HepG2 (cell line): ENCODE results near the gene AARS2. TPM values are rescaled to one million over a fixed set of nuclear protein-coding genes. Genes with fewer than 3 reads are reported as not detected.
A peak's percentile ranks its signal among the peaks of the same experiment; 100 is the strongest.

Source experiments
- ATAC-seq: fragments of 200-7000 bp; cut with Tn5 transposase; 3 replicates; pipeline ENCODE4 v1.9.1; 2020; ENCODE audit warnings: mild to moderate bottlenecking, moderate library complexity
- BruUV-seq: library from RNA; stranded (reverse); fragments of 400-500 nt; replicated peaks from 2 replicates; lab custom pipeline; 2021; lab: Mats Ljungman, UMichigan
- CTCF ChIA-PET: fragments of 300-600 bp; formaldehyde crosslinking; extraction: SDS; loops from one replicate; lab custom pipeline; 2021; ENCODE audit warnings: low total read pairs, inconsistent platforms, low intra/inter-chr PET ratio; lab: Yijun Ruan, JAX
- POLR2A ChIA-PET: fragments of 350-600 bp; sonication (Branson Sonifier 250); formaldehyde crosslinking; loops from one replicate; lab custom pipeline; 2020; ENCODE audit warnings: antibody characterized with exemption, inconsistent platforms; lab: Yijun Ruan, JAX
- DNase-seq: peaks from one replicate; pipeline ENCODE4 v3.0.0-alpha.2; 2015; ENCODE audit warnings: low spot score
- FAIRE-seq: peaks from 3 replicates; lab custom pipeline; 2011; peaks lifted over from hg19 to GRCh38; lab: Jason Lieb, UNC
- H2AFZ ChIP-seq: one replicate; pipeline ENCODE4 v1.6.1; 2011; ENCODE audit warnings: low read length, inconsistent platforms
- H3K27ac ChIP-seq: fragments of 300-600 bp; 3 replicates; pipeline ENCODE4 v1.8.0; 2011; ENCODE audit warnings: mixed run types, mild to moderate bottlenecking, mixed read lengths, low read length, inconsistent platforms; ENCODE audit not compliant: insufficient read depth; ENCODE audit errors: extremely low read length
- H3K27me3 ChIP-seq, 2 experiments: fragments of 200-600 bp in 1 of 2; 2 replicates in 1 of 2; 3 replicates in 1 of 2; pipeline versions ENCODE4 v1.6.0 to v1.8.0; 2011; ENCODE audit warnings: low read length in 2 of 2, mild to moderate bottlenecking in 2 of 2, moderate library complexity in 2 of 2, inconsistent platforms in 1 of 2; ENCODE audit not compliant: insufficient read depth in 2 of 2, control insufficient read depth in 1 of 2
- H3K36me3 ChIP-seq, 2 experiments: fragments of 200-600 bp in 1 of 2; replicated peaks in 1 of 2; 2 replicates in 1 of 2; 3 replicates in 1 of 2; pipeline versions ENCODE4 v1.5.1 to v1.8.0; 2011; ENCODE audit warnings: low read length in 2 of 2, inconsistent platforms in 1 of 2; ENCODE audit not compliant: insufficient read depth in 2 of 2, control insufficient read depth in 1 of 2
- H3K4me1 ChIP-seq: 2 replicates; pipeline ENCODE4 v1.5.1; 2012; ENCODE audit warnings: low read length, inconsistent platforms; ENCODE audit not compliant: insufficient read depth
- H3K4me2 ChIP-seq: 2 replicates; pipeline ENCODE4 v1.6.0; 2011; ENCODE audit warnings: low read depth, low read length, inconsistent platforms
- H3K4me3 ChIP-seq, 3 experiments: fragments of 200-600 bp in 1 of 3; sonication (generic), shearing (Covaris generic) in 1 of 3; replicated peaks in 1 of 3; 2 replicates each; pipeline ENCODE4 v1.5.1; 2011 to 2016; ENCODE audit warnings: low read length in 3 of 3, inconsistent platforms in 2 of 3, low read depth in 2 of 3, mild to moderate bottlenecking in 2 of 3, control low read depth in 1 of 3, mixed read lengths in 1 of 3; ENCODE audit not compliant: insufficient read depth in 1 of 3
- H3K79me2 ChIP-seq: one replicate; pipeline ENCODE4 v1.6.1; 2011; ENCODE audit warnings: low read length, inconsistent platforms; ENCODE audit not compliant: insufficient read depth
- H3K9ac ChIP-seq: 2 replicates; pipeline ENCODE4 v1.6.0; 2011; ENCODE audit warnings: mild to moderate bottlenecking, low read depth, low read length, inconsistent platforms; ENCODE audit not compliant: insufficient read depth
- H3K9me3 ChIP-seq: 2 replicates; pipeline ENCODE4 v1.5.1; 2012; ENCODE audit warnings: mild to moderate bottlenecking, low read length
- H4K20me1 ChIP-seq: 2 replicates; pipeline ENCODE4 v1.6.0; 2011; ENCODE audit warnings: inconsistent platforms, mild to moderate bottlenecking, low read length, moderate library complexity; ENCODE audit not compliant: insufficient read depth
- GATA4 ChIP-seq: sonication (generic); IDR thresholded peaks from 2 replicates; pipeline ENCODE4 v1.6.1; 2016; ENCODE audit warnings: antibody characterized with exemption, low read depth, borderline replicate concordance
- KDM5A ChIP-seq: fragments of 200-600 bp; sonication (generic); IDR thresholded peaks from 2 replicates; pipeline ENCODE4 v1.7.0; 2018; ENCODE audit warnings: antibody characterized with exemption, mild to moderate bottlenecking, low read length, borderline replicate concordance
- NFKB2 ChIP-seq: sonication (generic); formaldehyde crosslinking; IDR thresholded peaks from 2 replicates; pipeline ENCODE4 v1.4.0; 2020; ENCODE audit warnings: missing genetic modification reagents, borderline replicate concordance
- RCOR2 ChIP-seq: IDR thresholded peaks from 2 replicates; pipeline ENCODE4 v1.6.1; 2016; ENCODE audit warnings: missing biosample characterization, missing genetic modification reagents
- ZNF678 ChIP-seq: sonication (generic); formaldehyde crosslinking; IDR thresholded peaks from 2 replicates; pipeline ENCODE4 v1.4.0; 2020; ENCODE audit warnings: mild to moderate bottlenecking, missing genetic modification reagents
- ZSCAN12 ChIP-seq: sonication (generic); formaldehyde crosslinking; IDR thresholded peaks from 2 replicates; pipeline ENCODE4 v1.9.0; 2021; ENCODE audit warnings: mild to moderate bottlenecking, missing genetic modification reagents
- WGBS: methylation state at CpG from one replicate; pipeline ENCODE4 v1.1.6; 2017; ENCODE audit warnings: low lambda C conversion rate; 5-methylcytosine and 5-hydroxymethylcytosine counted together
- in situ Hi-C: cut with HindIII; loops from 2 replicates; pipeline ENCODE4 v1.10.0; 2017; ENCODE audit warnings: low pct_unique_long_range_greater_than_20kb; ENCODE audit not compliant: extremely low pct_ligation_motif_present
- intact Hi-C: fragments of 100-400 bp; cut with micrococcal nuclease; formaldehyde crosslinking; loops from one replicate; pipeline ENCODE4 v1.10.0; 2022; ENCODE audit not compliant: unreplicated experiment
- polyA plus RNA-seq, 8 experiments: library from polyadenylated mRNA; depleted of rRNA in 3 of 8; stranded (reverse) in 7 of 8; unstranded in 1 of 8; fragments of >200 nt; fragmentation: Illumina TruSeq in 4 of 8; extraction: Trizol in 4 of 8; gene quantifications; 2 replicates each; pipeline versions ENCODE4 v1.2.1 to v1.2.3, GENCODE V29; 2011 to 2016; ENCODE audit warnings: low read depth in 4 of 8, missing spikeins in 1 of 8, mixed read lengths in 1 of 8; ENCODE audit not compliant: insufficient read depth in 1 of 8
- total RNA-seq, 5 experiments: library from RNA; depleted of rRNA; stranded (reverse); fragments of >200 nt; fragmentation: Illumina TruSeq; extraction: Trizol; gene quantifications; 2 replicates each; pipeline ENCODE4 v1.2.3, GENCODE V29; 2016; ENCODE audit warnings: low read depth in 1 of 5
- TF ChIP-seq, protein P1 (sequence below): sonication (generic); formaldehyde crosslinking; IDR thresholded peaks from 2 replicates; pipeline ENCODE4 v1.4.0; 2020; ENCODE audit warnings: mild to moderate bottlenecking, low read depth, missing genetic modification reagents
- TF ChIP-seq, protein P2 (sequence below), 2 experiments: sonication (generic) in 1 of 2; formaldehyde crosslinking in 1 of 2; IDR thresholded peaks; 2 replicates each; pipeline versions ENCODE4 v1.4.0 to v1.6.1; 2016 to 2020; ENCODE audit warnings: borderline replicate concordance in 1 of 2, low read depth in 1 of 2, mild to moderate bottlenecking in 1 of 2, missing genetic modification reagents in 1 of 2
- TF ChIP-seq, protein P3 (sequence below): sonication (generic); formaldehyde crosslinking; IDR thresholded peaks from 2 replicates; pipeline ENCODE4 v1.8.1; 2023; ENCODE audit warnings: mild to moderate bottlenecking, missing genetic modification reagents, borderline replicate concordance
- TF ChIP-seq, protein P4 (sequence below): sonication (generic); formaldehyde crosslinking; IDR thresholded peaks from 2 replicates; pipeline ENCODE4 v1.8.0; 2022; ENCODE audit warnings: missing genetic modification reagents, mild to moderate bottlenecking, moderate library complexity, borderline replicate concordance
- TF ChIP-seq, protein P5 (sequence below): sonication (generic); formaldehyde crosslinking; IDR thresholded peaks from 2 replicates; pipeline ENCODE4 v1.4.0; 2020; ENCODE audit warnings: missing genetic modification reagents

Gene AARS2
- total and polyA plus RNA-seq, 2 of the 13 experiments (the other 11 are each of a cell fraction or from before 2014, with no cell fraction given), result 7.5 to 24.1 TPM

DNA sequence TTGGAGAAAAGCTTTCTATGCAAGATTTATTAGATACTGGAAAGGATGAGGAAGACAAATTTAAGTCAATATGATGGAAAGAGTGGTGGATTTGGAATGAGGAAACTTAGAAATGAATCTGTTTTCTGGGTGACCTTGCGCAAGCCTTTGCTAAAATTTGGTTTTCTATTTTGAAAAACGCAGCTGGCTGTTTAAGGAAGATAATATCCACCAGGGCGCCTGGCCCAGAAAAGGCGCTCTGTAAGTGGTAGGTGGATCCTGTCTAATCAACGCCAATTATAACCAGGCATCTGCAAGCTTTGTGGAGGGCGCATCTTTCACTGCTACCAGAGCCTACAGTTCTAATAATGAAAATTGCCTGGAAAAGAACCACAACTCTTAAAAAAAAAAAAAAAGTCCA is 28.9 kb upstream of the AARS2 start:
- Histone ChIP-seq H4K20me1 (no peaks in the 10 kb centered on the region), H2AFZ (no peak overlapping the region), H3K4me3 (no peak overlapping the region; a peak in 1 of 6 replicates), H3K36me3 (no peaks in the 10 kb centered on the region), H3K27ac (no peak overlapping the region), H3K9ac (no peak overlapping the region), H3K27me3 (peaks cover 0 to 56% of the 10 kb centered on the region in 2 experiments; a peak in 3 of 5 replicates), H3K4me2 (peak overlapping the region; percentile 39; the same call in 1 of the 2 replicates), H3K79me2 (no peaks in the 10 kb centered on the region), H3K4me1 (0 out of 2 replicates have a peak, but pooled peaks cover 6% of the 10 kb centered on the region), H3K9me3 (no peaks in the 10 kb centered on the region)
- DNase-seq, result no peak
- intact Hi-C loops (no loop called here), in situ Hi-C loops (no loop called here)
- POLR2A ChIA-PET, result interaction anchor here (1.1 kb wide), 1 partner anchor 96 kb away, joined by 3 read pairs; no protein-coding TSS in a partner anchor
- CTCF ChIA-PET, result no interaction called here
- no TSS peak for BruUV-seq
- FAIRE-seq, result no peak
- WGBS, result 79% methylated on average over 6 of the region's 6 CpGs
- no peak for ATAC-seq
- TF ChIP-seq ZNF678 (CRISPR knock-in tag) (no peak), RCOR2 (CRISPR knock-in tag) (no peak), NFKB2 (CRISPR knock-in tag) (no peak), GATA4 (no peak), KDM5A (no peak), ZSCAN12 (CRISPR knock-in tag) (no peak)
- TF ChIP-seq, protein P1, sequence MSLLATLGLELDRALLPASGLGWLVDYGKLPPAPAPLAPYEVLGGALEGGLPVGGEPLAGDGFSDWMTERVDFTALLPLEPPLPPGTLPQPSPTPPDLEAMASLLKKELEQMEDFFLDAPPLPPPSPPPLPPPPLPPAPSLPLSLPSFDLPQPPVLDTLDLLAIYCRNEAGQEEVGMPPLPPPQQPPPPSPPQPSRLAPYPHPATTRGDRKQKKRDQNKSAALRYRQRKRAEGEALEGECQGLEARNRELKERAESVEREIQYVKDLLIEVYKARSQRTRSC, result no peak
- TF ChIP-seq, protein P2, sequence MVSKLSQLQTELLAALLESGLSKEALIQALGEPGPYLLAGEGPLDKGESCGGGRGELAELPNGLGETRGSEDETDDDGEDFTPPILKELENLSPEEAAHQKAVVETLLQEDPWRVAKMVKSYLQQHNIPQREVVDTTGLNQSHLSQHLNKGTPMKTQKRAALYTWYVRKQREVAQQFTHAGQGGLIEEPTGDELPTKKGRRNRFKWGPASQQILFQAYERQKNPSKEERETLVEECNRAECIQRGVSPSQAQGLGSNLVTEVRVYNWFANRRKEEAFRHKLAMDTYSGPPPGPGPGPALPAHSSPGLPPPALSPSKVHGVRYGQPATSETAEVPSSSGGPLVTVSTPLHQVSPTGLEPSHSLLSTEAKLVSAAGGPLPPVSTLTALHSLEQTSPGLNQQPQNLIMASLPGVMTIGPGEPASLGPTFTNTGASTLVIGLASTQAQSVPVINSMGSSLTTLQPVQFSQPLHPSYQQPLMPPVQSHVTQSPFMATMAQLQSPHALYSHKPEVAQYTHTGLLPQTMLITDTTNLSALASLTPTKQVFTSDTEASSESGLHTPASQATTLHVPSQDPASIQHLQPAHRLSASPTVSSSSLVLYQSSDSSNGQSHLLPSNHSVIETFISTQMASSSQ (IDR thresholded peaks at IDR 0.05; ENCODE audit: low read depth), result no peak
- TF ChIP-seq, protein P2 (CRISPR knock-in tag; IDR thresholded peaks at IDR 0.05; ENCODE audit: borderline replicate concordance), result no peak
- TF ChIP-seq, protein P3, sequence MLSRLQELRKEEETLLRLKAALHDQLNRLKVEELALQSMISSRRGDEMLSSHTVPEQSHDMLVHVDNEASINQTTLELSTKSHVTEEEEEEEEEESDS, result no peak
- TF ChIP-seq, protein P4, sequence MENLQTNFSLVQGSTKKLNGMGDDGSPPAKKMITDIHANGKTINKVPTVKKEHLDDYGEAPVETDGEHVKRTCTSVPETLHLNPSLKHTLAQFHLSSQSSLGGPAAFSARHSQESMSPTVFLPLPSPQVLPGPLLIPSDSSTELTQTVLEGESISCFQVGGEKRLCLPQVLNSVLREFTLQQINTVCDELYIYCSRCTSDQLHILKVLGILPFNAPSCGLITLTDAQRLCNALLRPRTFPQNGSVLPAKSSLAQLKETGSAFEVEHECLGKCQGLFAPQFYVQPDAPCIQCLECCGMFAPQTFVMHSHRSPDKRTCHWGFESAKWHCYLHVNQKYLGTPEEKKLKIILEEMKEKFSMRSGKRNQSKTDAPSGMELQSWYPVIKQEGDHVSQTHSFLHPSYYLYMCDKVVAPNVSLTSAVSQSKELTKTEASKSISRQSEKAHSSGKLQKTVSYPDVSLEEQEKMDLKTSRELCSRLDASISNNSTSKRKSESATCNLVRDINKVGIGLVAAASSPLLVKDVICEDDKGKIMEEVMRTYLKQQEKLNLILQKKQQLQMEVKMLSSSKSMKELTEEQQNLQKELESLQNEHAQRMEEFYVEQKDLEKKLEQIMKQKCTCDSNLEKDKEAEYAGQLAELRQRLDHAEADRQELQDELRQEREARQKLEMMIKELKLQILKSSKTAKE (CRISPR knock-in tag), result no peak
- TF ChIP-seq, protein P5, sequence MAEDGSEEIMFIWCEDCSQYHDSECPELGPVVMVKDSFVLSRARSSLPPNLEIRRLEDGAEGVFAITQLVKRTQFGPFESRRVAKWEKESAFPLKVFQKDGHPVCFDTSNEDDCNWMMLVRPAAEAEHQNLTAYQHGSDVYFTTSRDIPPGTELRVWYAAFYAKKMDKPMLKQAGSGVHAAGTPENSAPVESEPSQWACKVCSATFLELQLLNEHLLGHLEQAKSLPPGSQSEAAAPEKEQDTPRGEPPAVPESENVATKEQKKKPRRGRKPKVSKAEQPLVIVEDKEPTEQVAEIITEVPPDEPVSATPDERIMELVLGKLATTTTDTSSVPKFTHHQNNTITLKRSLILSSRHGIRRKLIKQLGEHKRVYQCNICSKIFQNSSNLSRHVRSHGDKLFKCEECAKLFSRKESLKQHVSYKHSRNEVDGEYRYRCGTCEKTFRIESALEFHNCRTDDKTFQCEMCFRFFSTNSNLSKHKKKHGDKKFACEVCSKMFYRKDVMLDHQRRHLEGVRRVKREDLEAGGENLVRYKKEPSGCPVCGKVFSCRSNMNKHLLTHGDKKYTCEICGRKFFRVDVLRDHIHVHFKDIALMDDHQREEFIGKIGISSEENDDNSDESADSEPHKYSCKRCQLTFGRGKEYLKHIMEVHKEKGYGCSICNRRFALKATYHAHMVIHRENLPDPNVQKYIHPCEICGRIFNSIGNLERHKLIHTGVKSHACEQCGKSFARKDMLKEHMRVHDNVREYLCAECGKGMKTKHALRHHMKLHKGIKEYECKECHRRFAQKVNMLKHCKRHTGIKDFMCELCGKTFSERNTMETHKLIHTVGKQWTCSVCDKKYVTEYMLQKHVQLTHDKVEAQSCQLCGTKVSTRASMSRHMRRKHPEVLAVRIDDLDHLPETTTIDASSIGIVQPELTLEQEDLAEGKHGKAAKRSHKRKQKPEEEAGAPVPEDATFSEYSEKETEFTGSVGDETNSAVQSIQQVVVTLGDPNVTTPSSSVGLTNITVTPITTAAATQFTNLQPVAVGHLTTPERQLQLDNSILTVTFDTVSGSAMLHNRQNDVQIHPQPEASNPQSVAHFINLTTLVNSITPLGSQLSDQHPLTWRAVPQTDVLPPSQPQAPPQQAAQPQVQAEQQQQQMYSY (CRISPR knock-in tag), result no peak
